GM21515 (cell line): ENCODE results near the gene HMX1.

Experiments
- ATAC-seq: cut with Tn5 transposase; IDR thresholded peaks from one replicate; pipeline ENCODE4 v1.9.1; 2021; ENCODE audit not compliant: unreplicated experiment

Gene HMX1

DNA sequence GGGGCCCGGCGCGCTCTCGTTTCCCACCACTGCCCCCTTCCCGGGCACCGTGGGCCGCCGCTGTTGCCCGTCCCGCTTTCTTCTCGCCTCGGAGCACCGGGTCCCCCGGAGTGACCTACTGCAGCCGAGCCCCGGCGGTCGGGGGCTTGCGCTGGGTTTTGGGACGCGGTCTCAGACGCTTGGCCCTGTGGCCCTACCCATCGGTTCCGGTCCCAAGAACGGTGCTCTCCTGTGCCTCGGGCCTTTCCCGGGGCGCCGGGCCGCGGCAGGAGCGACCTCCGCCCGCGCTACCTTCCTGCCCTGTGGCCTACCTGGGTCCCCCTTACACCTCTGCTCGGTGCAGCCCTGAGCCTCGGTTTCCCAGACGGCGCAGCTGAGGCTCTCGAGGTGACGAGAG is 21.6 kb upstream of the HMX1 start:
- ATAC-seq: no peak

DNA sequence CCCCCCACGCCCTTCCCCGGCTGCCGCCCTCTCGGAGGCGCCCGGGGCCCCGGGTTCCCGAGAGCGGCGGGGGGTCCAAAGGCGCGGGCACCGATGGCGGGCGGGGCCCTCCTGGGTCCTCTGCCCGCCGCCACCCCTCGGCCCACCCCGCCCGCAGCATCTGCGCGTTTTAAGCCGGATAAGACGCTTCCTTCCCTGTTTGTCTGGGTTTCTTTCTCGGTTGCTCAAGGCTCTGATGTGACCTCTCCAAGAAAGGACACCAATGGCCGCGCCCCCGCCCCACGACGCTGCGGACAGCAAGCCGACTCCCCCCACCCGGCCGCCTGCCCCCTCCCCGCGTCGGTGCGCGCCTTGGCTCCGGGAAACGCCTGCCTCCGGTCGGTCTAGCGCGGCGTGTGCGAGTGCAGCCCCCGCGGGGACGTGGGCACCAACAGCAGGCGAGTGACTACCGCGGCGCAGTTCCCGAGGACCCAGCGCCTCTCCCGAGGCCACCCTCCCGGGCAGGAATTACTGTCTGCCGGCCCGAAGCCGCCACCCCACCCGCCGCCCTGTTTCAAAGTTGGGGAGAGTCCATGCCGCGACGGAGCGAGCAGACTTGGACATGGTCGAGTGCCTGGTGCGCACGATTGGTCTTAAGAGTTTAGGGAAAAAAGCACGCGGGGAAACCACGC is 21.1 kb upstream of the HMX1 start:
- no peak for ATAC-seq

DNA sequence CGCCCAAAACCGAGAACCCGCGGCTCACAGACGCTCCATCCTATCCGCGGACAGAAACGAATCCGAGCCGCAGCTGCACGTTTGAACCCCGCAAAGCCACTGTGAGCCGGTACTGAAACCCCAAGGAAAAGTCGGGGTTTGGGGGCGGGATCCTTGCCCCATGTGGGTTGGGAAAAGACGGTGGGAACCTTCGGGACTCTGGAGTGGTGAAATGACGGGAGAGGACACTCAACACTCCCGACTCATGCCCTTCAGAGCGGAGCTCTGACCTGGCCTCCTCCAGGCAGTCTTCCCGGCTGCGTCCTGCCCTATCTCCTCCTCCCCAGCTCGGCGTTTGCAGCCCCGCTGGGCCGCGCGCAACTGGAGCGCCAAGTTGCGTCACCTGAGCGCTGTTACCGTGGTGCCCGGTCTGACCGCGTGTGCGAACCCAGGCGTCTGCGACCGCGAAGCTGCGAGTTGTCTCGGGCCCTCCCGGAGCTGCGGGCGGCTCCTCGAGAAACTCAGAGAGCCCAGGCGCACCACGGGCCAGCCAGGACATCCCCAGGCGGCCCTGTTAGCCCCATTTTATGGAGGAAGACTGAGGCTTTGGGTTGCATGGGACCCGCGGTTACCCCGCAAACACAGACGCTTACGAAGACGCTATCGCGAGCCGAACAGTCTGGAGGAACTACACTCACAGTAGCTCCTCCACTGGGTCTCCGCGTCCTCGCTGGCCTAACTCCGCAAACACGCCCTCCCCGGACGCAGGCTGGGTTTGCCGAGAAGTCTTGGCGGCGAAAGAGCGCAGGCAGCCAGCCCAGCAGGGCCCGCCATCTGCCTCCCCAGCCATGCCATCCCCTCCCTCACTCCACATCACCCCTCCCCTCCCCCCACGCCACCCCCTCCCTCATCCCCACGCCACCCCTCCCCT is 20.3 kb upstream of the HMX1 start:
- ATAC-seq: no peak

DNA sequence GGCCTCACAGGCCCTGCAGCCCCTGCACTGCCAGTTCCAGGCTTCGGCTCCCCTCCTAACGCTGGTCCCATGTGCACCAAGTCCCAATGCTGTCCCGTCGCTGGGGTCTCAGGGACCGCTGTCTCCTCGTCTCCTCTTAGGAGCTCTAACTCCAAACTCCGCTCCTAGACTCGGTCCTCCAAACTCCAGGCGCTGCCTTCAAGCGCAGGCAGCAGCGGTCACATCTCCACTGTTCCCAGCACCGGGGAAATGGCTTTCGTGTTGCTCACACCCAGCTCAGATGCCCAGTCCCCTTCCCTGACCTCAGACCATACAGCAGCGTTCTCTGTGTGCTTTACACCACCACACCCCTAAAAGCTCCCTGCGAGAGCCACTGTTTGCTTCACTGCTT is 19.6 kb upstream of the HMX1 start:
- ATAC-seq: no peak

DNA sequence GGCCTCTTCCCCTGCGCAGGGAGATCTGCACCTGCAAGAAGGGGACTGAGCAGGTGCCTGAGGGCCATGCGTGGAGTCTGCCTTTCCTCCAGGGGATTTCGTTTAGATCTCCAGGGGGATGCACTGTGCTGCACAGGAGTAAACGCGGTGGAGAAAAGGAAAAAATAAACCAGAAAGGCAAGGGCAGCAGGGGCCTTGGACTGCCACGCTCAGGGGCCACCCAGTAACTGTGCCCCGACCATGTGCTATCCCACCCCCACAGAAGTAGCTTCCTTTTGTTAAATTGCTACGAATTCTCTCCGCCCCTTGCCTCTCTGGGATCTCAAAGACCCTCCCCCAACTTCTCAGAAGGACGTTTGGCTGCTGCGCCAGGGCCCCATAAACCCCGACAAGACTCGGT is 17.2 kb upstream of the HMX1 start:
- ATAC-seq: no peak

DNA sequence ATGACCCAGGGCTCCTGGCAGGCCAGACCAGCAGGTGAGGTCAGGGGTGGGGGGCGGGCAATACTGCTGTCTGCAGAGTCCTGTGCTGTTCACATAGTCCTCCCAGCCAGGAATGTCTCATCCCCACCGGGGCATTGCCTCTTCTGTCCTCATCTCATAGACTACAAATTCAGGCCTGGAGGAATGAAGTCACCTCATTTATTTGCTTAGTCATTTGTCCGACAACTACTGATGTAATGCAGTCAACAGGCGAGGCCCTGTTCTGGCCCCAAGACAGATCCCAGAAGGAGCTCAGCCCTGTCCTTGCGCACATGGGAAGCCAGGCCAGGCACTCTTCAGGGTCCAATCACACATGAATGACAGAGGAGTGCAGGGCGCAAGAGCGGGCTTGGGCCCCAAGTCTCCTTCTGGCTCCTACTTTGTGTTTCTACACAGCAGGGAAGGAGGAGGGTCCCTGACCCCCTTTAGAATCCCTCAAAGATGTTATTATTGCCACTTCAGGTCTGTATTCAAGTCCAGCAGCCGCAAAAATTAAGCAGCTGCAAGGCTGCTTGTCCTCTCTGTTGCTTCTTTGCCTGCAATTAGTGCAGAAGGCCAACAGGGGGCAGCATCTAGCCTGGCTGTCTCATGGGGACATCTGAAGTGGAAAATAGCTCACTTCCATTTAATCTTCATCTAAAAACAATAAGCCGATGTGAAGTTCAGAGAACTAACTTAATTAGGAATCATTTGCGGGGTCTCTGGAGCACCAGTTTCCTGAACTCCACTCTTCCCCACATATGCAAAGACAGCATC is 15.2 kb upstream of the HMX1 start:
- no peak for ATAC-seq

DNA sequence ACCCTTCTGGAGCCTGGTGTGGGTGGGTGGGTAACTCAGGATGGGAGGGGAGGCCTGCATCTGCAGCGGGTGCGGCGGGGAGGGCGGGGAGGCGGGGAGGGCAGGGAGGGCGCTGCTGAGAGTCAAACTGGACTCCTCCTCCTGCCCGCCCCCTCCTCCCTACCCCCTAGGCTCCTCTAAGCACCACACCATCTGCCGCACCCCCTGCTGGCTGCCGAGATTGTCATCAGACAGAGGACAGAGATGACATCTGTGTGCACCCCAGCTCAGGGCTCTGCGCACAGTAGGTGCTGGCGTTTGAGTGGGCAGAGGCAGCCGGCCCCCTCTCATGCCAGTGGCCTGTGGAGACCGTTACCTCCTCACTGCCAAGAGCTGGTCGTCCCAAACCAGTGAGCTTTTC is 10.6 kb upstream of the HMX1 start:
- no peak for ATAC-seq

DNA sequence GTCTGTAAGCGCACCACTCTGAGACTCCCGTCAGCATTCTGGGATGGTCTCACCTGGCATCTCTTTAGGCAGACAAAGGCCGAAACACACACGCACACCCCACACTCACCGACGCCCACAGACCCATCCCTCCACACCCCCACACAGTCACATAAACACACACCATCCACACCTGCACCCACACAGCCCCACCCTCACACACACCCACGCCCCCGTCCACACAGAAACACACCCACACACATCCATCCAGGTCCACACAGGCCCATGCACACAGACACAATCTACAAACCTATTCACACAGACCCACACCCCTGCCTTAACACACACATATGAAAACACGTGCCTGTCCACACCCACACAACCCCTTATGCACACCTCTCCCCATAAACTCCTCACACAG is 9.2 kb upstream of the HMX1 start:
- no peak for ATAC-seq

DNA sequence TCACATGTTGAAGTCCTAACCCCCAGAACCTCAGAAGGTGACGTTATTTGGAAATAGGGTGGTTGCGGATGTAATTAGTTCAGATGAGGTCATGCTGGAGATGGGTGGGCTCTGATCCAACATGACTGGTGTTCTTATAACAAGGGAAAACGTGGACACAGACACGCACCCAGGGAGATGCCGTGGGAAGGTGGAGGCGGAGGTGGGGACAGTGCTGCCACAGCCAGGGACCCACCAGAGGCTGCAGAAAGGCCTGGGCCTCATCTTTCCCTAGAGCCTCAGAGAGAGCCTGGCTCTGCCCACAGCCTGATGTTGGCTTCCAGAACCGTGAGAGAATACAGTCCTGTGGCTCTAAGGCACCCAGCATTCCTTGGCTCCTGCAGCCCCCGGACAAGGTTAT is 7.9 kb upstream of the HMX1 start:
- no peak for ATAC-seq

DNA sequence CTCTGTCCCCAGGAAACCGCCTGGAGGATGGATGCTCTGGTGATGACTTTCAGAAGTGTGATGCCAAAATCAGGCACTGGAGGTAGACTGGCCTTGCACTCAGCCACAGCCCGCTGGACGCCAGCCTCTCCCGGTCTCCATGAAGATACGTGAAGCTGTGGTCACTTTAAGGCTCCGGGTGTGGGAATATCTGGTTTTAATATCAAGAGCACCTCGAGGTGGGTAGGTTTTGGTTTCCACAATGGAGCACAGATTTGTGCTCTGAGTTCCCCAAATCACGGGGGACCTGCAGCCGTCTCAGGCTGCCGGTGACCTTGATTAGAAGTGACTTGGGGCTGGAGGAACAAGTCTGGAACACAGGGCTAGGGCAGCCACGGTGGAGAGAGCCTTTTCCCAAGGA is 6.8 kb upstream of the HMX1 start:
- no peak for ATAC-seq

DNA sequence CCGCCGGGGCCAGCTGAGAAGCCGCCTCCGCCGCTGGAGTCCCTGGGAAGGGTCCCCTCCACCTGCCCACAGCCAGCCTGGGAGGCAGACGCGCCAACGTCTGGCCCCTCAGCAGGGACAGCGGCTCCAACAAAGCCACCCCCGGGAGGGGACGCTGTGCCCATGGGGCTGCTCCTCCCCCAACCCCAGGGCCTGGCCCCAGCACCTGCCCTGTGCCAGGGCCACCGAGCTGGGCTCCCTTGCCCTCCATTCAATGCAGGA is 6.1 kb upstream of the HMX1 start:
- ATAC-seq: no peak

DNA sequence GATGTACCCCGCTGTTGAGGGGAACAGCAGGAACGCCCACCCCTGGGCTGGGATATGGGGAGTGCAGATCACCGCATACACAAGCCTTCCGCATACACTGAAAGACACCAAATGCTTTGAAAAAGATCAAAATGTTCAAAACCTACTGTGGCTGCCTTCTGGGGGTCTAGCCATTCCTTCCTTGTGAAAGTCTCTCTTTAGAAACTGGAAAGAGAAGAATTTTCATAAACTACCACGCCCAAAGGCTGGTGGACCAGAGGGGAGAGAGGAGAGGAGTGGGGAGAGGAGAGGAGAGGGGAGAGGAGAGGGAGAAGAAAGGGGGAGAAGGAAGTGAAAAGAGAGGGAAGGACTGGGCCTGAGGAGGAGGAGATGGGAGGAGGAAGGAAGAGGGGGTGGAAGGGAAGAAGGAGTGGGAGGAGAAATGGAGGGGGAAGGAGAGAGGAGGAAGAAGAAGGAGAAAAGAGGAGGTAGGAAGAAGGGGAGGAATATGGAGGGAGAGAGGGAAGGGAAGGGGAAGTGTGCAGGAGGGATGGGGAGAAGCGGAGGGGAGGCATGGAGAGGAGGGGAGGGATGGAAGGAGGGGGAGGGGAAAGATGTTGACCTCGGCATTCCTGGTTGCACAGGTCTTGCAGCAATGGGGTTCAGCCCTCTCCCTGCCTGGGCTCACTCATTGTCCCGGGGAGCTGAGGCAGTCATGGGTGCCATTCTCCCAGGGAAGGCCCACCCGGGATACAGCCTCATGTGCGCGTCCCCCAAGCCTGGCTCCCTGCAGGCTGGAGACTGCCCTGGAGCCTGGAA is 5.5 kb upstream of the HMX1 start:
- no peak for ATAC-seq

DNA sequence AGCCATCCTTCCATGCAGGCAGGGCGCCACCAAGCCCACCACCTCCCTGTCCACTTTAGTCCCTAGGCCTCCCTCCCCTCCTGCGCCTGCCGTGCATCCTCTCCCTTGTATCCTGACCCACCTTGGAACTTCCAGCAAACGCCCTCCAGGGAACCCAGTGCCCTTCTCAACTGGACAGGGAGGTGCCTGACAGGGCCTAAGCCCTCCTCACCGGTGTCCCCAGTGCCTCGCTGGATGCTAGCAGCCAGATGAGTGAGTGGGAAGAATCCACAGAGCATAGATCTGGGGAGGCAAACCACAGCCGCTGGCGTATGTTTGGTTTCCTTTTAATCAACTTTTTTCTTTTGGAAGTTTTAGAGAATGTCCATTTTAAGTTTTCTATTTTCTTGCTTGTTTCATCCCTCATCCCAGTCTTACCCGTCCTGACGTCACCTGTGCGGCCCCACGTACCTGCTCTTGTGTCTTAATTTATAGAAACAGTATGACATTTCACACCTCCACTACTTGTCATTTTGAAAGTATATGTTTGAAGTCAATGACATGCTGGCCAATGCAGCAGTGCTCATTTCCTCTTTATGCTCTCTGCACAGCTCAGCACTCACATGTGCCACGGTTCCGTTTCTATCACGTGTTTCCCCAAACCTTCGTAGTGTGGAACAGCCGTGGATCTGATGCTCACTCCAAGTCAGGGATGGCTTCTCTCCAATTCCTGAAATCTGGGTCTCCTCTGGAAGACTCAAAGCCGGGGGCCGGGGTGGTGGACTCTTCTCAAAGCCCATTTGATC is 3.4 kb upstream of the HMX1 start:
- no peak for ATAC-seq

DNA sequence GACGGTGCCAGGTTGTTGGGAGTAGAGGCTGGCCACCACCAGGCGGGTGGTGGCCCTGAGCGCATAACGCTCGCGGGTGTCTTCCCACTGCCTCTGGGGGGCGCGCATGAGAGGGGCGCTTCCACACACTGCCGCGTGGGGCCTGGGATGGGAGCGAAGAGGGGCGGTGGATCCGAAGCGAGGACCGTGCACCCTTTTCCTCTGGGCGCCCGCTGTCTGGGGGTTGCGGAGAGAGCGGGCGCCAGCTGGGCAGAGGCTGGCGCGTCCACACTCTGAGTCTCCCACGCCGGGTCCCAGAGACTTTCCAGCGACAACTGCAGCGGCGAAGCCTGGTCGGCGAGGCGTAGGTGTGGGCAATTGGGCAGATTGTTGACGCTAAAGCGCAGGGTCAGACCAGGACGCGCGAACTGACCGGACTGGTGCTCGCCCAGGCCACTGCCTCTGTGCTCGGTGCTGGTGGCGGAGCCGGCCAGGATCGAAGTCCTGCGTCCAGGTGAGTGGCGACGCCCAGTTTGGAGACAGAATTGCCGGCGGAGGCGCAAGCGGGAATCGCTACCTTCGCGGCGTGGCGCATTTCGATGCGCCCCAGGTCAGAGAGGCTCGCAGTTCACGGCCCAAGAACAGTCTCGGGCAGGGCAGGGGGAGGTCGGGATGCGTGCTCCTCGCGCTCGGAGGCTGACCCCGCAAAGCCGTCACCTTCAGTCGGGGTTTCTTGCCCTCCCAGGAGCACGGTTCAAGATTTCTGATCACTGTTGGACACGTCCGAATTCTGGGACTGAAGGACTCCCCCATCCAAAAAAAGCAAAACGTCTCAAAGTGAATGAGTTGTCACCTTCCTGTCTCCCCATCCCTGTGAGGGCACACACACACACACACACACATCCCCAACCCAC is 2.6 kb upstream of the HMX1 start:
- no peak for ATAC-seq

DNA sequence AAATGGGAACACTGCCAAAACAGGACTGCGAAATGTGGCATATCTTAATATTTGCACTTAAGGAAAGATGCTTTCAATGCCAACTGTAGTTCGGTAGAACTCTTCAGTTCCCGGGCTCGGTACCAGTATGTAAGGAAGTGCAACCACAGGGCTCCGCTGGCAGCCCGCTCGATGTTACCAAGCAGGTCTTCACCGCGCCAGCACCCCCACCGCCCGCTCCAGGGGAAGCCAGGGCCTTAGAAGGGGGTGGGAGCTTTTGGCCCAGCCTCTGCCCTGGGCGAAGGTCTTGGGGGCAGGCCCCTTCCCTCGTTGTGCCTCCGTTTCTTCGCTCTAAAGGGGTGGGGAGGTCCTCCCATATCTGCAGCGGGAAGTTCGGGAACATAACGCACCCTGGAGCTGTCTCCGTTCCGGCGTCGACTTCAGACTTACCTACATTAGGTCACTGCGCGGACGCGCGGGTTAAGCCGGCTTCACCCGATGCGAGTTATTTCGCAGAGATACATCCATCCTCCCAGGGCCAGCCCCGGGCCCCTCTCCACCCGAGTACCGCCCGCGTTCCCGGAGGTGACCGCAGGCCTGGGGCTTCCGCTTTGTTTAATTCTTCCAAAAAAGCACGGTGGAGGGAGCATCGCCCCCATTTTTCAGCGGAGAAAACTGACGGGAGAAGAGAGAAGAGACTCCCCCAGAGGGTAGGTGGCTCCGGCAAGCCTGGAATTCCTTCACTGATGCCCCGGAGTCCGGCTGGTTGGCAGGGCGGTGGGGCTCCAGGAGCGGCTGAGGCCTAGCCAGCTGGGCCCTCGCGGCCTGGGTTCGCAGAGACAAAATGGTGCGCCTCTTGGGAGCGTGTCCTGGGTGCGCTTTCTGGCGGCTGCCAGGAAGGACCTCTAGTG is 1.0 kb upstream of the HMX1 start:
- no peak for ATAC-seq

DNA sequence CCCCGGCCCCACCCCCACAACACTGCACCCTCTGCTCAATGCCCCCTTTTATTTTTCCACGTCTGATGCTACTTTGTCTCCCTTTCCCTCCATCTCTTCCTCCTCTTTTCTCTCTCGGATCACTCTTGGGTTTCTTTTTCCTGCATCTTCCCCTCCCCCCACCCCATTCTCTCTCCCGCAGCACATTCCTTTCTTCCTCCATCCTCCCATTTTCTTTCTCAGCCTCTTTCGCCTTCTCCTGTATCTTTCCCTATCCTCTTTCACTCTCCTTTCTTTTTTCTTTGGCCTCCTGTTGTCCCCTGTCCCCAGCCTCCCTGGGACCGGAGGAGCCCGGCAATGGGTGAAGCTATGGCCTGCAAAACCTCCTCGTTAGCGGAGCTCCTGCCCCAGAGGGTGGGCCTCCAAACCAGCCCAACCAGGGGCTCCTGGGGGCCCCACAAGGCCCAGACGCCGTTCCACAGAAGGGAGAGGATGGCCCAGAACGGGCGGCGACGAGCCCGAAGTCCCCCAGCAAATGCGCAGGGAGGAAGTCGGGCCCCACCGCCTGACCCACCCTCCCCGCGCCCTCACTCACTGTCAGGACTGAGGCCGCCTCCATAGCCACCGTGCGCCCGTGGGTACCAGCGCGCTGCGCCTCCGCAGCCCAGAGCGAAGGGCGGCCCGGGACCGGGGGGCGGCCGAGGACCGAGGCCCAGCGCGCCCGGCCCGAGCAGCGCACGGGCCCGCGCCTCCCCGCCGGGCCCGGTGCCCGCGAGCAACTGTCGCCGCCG is 807 bp downstream of the HMX1 start:
- no peak for ATAC-seq

DNA sequence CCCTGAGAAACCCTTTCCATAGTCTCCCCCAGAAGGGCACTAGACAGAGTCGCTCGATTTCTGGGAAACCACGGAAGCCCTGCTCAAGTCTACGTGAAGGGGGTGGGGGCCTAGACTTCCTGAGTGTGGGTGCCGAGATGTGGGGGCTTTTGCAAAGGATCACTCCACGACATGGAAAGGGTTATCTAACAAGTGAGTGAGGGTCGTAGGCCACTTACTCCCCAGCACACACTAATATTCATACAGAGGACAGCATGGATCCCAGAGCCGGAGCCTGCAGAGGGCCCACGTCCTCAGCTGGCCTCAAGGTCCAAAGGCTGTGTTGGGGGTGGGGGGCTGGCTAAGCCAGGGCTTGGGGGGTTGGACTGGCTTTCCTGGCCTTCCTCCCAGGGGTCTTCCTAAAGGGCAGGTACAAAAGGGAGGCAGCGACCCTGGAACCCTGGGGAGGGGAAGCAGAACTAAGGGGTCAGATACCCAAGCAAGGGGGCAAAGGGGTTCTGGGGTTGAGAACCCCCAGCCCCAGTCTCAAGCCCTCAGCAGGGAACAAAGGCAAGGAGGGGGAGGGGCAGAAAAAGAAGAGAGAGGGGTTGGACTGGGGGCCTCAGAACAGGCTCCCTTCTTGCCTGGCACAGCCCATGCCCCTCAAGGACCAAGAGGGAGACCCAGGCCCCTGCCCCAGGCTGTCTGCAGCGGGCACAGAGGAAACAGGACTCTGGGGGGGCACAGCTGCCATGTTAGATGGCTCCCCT is 1.6 kb downstream of the HMX1 start:
- ATAC-seq: no peak
